HG03457 (cell line): ENCODE results near the gene PRKG2.
"Not testable (repeated sequence)": the region's sequence is repeated elsewhere in the genome, so short reads cannot be mapped to it uniquely, and the experiment has no call there.

Experiments
- ATAC-seq: cut with Tn5 transposase; IDR thresholded peaks from one replicate; pipeline ENCODE4 v1.9.1; 2021; ENCODE audit warnings: moderate number of reproducible peaks; ENCODE audit not compliant: unreplicated experiment

PRKG2 gene

GRCh38 chr4:81162752-81163458 is 52.1 kb downstream of the PRKG2 start:
- ATAC-seq: no peak

- ATAC-seq: not testable (repeated sequence)
Measured at GRCh38 chr4:81153714-81154323, 61.2 kb downstream of the PRKG2 start.

DNA sequence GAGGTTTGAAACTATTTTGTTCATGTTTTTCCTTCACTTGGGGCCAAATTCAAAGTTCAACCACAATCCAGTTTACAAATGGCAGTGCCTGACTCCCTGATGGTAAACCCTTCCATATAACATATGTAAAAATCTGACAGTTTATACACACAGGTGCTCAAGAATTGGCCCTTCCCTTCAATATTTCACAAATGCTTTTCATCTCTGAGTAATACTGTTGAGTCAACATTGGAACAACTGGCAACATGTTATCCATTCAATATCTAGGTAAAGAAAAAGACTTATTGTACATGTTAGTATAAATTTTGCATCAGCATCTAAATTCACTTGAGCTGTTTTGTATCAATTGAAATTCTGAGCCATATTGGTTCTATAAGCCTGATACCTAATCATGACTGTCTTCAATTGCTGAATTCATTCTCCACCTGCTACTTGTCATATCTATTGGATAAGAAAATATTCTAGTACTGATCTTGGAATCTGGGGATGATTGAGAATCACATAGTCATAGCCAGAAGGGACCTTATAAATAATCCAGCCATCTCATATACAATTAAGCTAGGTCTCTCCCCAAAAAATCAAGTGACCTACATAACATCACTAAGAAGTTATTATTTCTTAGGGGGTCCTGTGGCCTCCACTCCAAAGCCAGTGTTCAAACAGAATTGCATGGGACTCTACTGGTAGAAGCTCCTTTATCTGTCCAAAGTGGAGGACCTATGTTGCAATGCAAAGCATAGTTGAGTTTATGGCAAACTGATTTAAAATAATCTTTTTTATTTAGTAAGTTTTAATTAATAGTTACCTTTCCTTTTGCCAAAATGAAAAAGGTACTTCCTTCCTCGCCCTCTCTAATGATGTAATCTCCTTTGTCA is 61.9 kb downstream of the PRKG2 start:
- ATAC-seq: no peak

GRCh38 chr4:81149976-81150375 is 65.0 kb downstream of the PRKG2 start:
- ATAC-seq: no peak

DNA sequence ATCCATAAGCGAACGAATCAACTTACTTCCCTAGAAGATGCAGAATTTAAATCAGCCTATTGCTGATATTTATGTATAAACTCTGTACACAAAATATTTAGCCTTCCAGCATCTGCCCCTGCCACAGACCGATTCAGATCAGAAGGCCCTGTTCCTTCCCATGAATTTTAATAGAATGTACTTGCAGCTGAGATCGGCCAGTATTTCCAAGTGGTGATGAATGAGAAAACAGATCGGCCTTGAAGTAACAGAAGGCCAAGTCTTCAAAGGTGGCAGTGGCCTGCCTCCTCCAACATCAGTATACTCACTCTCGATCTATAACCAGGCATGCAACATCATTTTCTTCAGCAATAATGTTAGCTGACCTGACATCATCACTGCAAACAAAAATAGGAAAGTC is 66.4 kb downstream of the PRKG2 start:
- ATAC-seq: no peak

DNA sequence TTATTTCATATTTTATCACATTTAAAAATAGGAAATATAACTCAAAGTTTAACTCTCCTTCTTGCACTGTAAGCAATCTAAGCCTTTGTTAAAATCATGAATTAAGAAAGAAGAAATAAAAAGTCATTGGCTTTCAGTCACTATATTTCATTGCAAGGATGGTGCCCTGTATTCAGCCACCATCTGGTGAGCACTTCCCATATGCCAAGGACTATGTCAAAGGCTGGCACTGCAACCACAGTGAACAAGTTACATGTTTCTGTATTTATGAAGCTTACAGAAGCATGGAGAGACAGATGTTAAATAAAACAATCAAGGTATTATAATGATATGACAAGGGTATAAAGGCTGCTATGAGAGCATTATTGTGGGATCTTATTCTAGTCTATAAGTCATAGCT is 68.6 kb downstream of the PRKG2 start:
- no peak for ATAC-seq

DNA sequence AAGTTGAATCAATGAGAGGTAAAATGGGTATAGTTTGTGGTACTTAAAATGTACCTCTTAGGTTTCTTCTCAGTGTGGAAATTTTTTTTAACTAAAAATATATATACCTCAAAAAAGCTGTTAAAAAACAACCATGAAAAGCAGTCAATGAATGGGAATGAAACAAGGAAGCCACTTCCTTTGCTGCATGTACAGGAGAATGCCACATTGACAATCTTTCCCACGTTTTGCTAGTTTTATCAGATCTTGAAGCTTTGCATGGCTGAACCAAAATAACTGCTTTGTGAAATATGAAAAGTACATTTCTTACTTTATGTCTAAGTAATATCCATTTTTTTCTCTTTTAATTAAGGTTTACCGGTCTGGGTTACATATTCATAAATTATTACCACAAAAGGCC is 71.8 kb downstream of the PRKG2 start:
- ATAC-seq: no peak

GRCh38 chr4:81142744-81143143 is 72.3 kb downstream of the PRKG2 start:
- ATAC-seq: no peak

- no peak for ATAC-seq
Measured at GRCh38 chr4:81137894-81138293, 77.1 kb downstream of the PRKG2 start.

- ATAC-seq: no peak
Measured at GRCh38 chr4:81137446-81137845, 77.6 kb downstream of the PRKG2 start.

DNA sequence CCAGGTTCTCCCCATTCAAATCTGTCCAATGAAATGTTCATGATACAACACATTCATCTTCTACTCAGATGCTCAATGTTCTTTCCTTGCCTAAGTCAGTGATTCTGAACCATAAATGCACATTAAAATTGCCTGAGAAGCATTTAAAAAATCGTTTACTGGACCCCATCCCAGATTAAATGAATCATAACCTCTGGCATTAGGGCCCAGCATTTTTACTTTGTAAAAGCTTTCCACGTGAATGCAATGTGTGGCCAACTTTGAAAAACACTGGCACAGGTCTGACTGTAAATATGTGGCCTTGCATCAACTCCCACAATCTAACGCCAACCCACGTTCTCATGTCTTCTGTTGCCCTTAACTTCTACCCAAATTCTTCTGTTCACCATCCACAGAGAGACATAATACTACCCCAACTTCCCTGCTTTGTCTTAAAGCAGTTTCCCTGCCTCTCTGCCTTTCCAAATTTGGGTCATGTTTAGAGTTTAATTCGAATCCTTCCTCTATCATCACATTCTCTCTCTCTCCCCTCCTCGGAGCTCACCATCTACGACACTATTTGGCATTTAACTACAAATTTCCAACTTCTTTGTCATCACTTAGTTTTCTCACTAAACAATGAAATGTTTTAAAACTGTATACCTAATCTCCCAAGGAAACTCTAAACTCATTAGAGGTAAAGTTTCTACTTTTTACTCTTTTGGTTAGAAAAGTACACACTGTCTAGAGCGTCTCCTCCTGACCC is 78.7 kb downstream of the PRKG2 start:
- no peak for ATAC-seq

GRCh38 chr4:81135501-81135900 is 79.5 kb downstream of the PRKG2 start:
- no peak for ATAC-seq

DNA sequence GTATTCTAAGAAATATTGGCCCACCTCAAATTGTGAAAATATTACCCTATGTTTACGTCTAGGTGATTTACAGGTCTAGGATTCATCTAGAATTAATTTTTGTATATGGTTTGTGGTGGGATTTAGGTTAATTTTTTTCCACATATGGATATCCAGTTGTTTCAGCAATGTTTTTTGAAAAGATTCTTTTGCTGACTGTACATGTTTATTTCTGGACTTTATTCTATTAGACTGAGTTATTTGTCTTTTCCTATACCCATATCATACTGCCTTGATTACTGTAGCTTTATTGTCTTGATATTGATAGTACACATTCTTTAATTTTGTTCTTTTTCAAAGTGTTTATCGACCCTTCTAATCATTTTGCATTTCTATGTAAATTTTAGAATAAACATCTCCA is 83.5 kb downstream of the PRKG2 start:
- ATAC-seq: no peak

DNA sequence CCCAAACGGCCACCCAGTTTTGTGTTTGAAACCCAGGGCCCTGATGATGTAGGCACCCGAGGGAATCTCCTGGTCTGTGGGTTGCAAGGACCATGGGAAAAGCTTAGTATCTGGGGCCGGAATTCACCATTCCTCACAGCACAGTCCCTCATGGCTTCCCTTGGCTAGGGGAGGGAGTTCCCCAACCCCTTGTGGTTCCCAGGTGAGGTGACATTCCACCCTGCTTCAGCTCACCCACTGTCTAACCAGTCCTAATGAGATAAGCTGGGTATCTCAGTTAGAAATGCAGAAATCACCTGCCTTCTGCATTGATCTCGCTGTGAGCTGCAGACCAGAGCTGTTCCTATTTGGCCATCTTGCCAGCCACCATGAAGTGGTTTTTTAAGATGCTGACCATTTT is 84.0 kb downstream of the PRKG2 start:
- no peak for ATAC-seq

DNA sequence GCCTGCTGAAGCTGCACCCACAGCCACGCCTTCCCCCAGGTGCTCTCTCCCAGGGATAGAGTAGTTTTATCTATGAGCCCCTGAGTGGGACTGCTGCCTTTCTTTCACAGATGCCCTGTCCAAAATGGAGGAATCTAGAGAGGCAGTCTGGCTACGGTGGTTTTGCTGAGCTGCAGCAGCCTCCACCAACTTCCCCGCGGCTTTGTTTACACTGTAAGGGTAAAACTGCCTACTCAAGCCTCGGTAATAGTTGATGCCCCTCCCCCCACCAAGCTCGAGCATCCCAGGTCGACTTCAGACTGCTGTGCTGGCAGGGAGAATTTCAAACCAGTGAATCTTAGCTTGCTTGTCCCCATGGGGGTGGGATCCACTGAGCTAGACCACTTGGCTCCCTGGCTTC is 84.5 kb downstream of the PRKG2 start:
- no peak for ATAC-seq

- no peak for ATAC-seq
Measured at GRCh38 chr4:81120055-81120454, 95.0 kb downstream of the PRKG2 start.

DNA sequence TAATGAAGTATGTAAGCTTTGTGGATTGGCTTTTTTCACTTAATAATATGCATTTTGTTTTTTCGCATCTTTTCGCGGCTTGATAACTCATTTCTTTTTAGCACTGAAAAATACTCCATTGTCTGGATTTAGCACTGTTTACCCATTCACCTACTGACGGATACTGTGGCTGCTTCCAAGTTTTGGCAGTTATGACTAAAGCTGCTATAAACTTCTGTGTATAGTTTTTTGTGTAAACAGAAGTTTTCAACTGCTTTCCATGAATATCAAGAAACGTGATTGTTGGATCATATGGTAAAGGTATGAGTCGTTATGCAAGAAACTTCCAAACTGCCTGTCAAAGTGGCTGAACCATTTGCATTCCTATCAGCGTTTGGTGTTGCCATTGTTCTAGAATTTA is 96.9 kb downstream of the PRKG2 start:
- no peak for ATAC-seq

- ATAC-seq: no peak
Measured at GRCh38 chr4:81116566-81116965, 98.5 kb downstream of the PRKG2 start.

DNA sequence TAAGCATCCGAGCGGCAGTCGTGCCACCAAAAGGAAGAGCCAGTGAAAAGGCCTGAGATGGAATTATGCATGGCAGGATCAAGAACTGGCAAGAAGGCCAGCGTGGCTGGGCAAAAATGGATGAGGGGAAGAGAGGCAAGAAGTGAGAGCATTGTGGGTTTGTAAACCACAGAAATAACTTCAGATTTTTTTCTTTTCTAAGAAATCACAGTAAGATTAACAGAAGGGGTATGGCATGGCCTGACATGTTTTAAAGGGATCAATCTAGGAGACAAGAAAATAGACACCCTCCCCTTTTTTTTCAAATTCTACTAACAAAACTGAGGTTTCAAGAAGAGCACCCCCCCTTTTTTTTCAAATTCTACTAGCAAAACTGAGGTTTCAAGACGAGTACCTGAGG is 102.0 kb downstream of the PRKG2 start:
- ATAC-seq: no peak

DNA sequence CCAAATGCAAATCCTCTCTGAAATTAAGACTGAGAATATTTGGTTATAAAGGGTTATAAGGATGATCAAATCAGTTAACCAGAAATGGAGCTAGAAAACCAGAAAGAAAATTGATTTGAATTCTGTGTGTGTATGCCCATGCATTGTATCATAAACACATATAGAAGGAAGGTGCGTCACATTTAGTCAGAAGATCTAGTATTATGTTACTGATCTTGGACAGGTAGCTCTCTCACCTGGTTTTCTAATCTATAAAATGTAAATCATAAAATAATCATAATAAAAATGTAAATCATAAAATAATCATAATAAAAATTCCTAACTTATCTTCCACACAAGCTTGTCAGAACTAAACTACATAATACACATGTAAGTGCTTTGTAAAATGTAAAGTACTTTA is 105.7 kb downstream of the PRKG2 start:
- ATAC-seq: no peak

GRCh38 chr4:81106150-81106549 is 108.9 kb downstream of the PRKG2 start:
- no peak for ATAC-seq
